ENCODE results near the gene PIM3.

DNA sequence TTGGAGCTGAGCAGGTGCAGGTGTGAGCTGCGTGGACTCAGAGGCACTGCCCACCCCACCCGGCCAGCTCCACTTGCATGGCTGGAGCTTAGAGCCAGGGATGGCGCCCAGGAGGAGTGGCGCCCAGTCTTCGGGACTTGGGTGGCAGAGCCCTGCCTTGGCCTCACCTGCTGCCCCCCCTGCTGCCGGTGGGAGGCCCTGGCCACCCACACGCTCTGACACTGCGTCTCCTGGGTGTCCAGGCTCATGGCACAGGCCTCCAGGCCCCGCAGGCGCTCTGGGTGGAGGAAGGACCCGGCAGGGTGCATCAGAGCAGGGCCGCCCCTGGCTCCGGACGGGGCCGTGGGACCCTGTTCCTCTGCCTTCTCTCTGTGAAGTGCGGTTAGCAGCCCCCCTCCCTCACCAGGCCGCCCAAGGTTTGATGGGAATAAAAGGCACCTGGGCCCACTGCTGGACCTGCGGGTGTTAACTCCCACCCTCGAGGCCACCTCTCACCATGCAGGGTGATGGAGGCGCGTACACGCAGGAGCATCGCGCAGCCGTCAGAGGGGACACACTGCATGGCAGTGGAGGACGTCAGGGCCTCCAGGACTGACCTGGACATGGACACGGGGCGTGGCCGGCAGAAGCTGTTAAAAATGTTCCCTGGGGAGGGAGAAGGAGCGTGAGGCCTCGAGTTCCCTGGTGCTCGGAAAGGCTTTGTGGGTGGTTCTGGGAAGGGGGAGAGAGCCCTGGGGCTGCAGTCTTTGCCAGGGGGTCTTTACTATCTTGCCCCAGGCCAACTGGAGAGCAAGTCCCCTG, 40.2 kb downstream of the PIM3 start:
- no peak for TF ChIP-seq CTCF (IDR thresholded peaks at IDR 0.05)
- no peak for TF ChIP-seq POLR2A (IDR thresholded peaks at IDR 0.05)
- TF ChIP-seq POLR2AphosphoS5 (IDR thresholded peaks at IDR 0.05): no peak
- TF ChIP-seq EP300 (IDR thresholded peaks at IDR 0.05): no peak

Measured in suprapubic skin (tissue), 4 donors.